ENCODE data around the gene CYSTM1. TPM values are rescaled to one million over a fixed set of nuclear protein-coding genes. Genes with fewer than 3 reads are reported as not detected.
A peak's percentile ranks its signal among the peaks of the same experiment; 100 is the strongest.

CYSTM1 gene
- total and polyA plus RNA-seq, 7 donors = 23.8 to 597 (median 51.7) TPM

- TF ChIP-seq POLR2A (IDR thresholded peaks at IDR 0.05) = no peak
- Histone ChIP-seq H3K4me1 (peaks cover 0 to 39% (median 35%) of the 10 kb centered on the region in 4 donors), H3K4me3 (no peak overlapping the region), H3K9me3 (no peaks in the 10 kb centered on the region), H3K36me3 (no peaks in the 10 kb centered on the region), H3K27ac (peak overlapping the region; percentile 45 to 66 (median 62)), H3K27me3 (no peaks in the 10 kb centered on the region)
- intact Hi-C loops (cut with DNase I) = no loop called here
- WGBS, 2 donors = 27 to 63% methylated on average over 2 of the region's 2 CpGs
- no peak for DNase-seq
Measured at GRCh38 chr5:140182075-140182711, 7.2 kb downstream of the CYSTM1 start.

GRCh38 chr5:140182803-140183367 is 7.9 kb downstream of the CYSTM1 start:
- peaks cover 0 to 32% (median 29%) of the 10 kb centered on the region in 4 donors for H3K4me1 ChIP-seq
- H3K4me3 ChIP-seq = no peak overlapping the region
- WGBS, 2 donors = 23 to 55% methylated on average over 5 of the region's 5 CpGs

DNA sequence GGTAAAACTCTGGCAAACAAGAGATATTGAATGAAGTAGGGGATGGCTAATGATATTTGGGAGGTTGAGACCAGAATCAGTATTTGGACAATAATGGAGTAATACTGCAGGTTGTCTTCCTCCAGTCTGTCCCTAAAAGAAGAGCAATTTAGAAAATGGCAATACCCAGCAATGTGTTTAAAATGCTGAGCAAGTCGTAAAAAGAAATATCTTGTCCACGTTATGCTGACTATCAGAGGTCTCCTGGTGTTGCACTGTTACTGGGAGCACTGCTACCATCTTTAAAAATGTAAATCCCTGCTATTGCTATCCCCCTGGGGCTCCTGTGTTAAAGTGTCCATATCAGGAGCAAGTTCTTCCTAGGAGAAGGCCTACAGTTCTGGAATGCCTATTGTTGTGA is 10.4 kb downstream of the CYSTM1 start:
- intact Hi-C loops (cut with DNase I) = no loop called here
- TF ChIP-seq CTCF (IDR thresholded peaks at IDR 0.05) (no peak), EP300 (IDR thresholded peaks at IDR 0.05) (no peak), POLR2A (IDR thresholded peaks at IDR 0.05) (no peak), POLR2AphosphoS5 (IDR thresholded peaks at IDR 0.05) (no peak)
- no peak for DNase-seq
- Histone ChIP-seq H3K4me1 (peaks cover 0 to 36% (median 24%) of the 10 kb centered on the region in 4 donors), H3K4me3 (no peak overlapping the region), H3K9me3 (no peaks in the 10 kb centered on the region), H3K27me3 (no peaks in the 10 kb centered on the region), H3K36me3 (no peaks in the 10 kb centered on the region), H3K27ac (no peak overlapping the region)
- 86 to 96% methylated on average over 2 of the region's 2 CpGs for WGBS, 2 donors

More at GRCh38 chr5:140182803-140183367, 7.9 kb downstream of the CYSTM1 start:
- H3K36me3 ChIP-seq = no peaks in the 10 kb centered on the region
- H3K9me3 ChIP-seq = no peaks in the 10 kb centered on the region
- TF ChIP-seq EP300 (IDR thresholded peaks at IDR 0.05) (no peak), POLR2AphosphoS5 (IDR thresholded peaks at IDR 0.05) (no peak), CTCF (IDR thresholded peaks at IDR 0.05) (no peak)
- peak; percentile 77 for DNase-seq
- no peaks in the 10 kb centered on the region for H3K27me3 ChIP-seq
- peak overlapping the region; percentile 45 to 66 (median 62) for H3K27ac ChIP-seq
- intact Hi-C loops (cut with DNase I) = no loop called here

DNA sequence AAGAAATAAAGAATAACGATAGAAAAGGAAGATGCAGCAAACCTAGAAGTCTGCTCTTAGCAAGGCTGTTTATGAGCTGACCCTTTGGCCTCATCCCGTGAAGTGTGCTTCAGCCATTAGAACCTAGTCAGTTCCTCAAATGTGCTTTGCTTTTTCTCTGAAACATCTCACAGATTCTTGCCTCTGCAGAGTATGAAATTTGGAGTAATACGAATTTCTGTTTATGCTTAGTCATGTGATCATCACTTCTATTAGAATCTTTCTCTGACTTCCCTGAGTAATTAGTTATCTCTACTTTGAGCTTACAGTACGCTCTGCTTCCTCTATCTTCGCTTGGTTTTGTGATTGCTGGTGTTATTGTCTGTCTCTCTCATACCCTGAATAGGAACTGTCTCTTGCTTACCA is 11.3 kb downstream of the CYSTM1 start:
- Histone ChIP-seq H3K36me3 (no peaks in the 10 kb centered on the region), H3K9me3 (no peaks in the 10 kb centered on the region), H3K4me3 (no peak overlapping the region), H3K27me3 (no peaks in the 10 kb centered on the region), H3K27ac (no peak overlapping the region), H3K4me1 (peaks cover 0 to 43% (median 31%) of the 10 kb centered on the region in 4 donors)
- TF ChIP-seq POLR2A (IDR thresholded peaks at IDR 0.05) = no peak
- TF ChIP-seq EP300 (IDR thresholded peaks at IDR 0.05) = no peak
- TF ChIP-seq CTCF (IDR thresholded peaks at IDR 0.05) = no peak
- TF ChIP-seq POLR2AphosphoS5 (IDR thresholded peaks at IDR 0.05) = no peak
- WGBS, 2 donors = 83% methylated on average over 5 of the region's 5 CpGs
- no peak for DNase-seq
- intact Hi-C loops (cut with DNase I) = no loop called here

DNA sequence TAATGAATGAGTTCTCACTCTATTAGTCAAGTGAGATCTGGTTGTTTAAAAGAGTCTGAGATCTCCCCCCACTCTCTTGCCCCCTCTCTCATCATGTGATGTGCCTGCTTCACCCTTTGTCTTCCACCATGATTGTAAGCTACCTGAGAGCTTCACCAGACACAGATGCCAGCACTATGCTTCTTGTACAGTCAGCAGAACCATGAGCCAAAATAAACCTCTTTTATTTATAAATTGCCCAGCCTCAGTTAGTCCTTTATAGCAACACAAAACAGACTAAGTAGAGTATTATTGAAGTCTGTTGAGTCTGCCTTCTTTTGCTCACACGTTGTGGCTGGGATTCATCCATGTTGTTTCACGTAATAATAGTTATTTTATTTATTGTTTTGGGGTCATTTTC is 14.3 kb downstream of the CYSTM1 start:
- intact Hi-C loops (cut with DNase I) = no loop called here
- no peak for DNase-seq
- no peak for TF ChIP-seq EP300 (IDR thresholded peaks at IDR 0.05)
- TF ChIP-seq CTCF (IDR thresholded peaks at IDR 0.05) = no peak
- no peak for TF ChIP-seq POLR2A (IDR thresholded peaks at IDR 0.05)
- TF ChIP-seq POLR2AphosphoS5 (IDR thresholded peaks at IDR 0.05) = no peak
- peaks cover 0 to 31% (median 16%) of the 10 kb centered on the region in 4 donors for H3K4me1 ChIP-seq
- H3K4me3 ChIP-seq = no peak overlapping the region
- no peaks in the 10 kb centered on the region for H3K27me3 ChIP-seq
- no peaks in the 10 kb centered on the region for H3K36me3 ChIP-seq
- H3K9me3 ChIP-seq = no peaks in the 10 kb centered on the region
- no peak overlapping the region for H3K27ac ChIP-seq
- 89 to 91% methylated on average over 2 of the region's 2 CpGs for WGBS, 2 donors

Measured in sigmoid colon (tissue), 7 donors.